ENCODE data around the gene GNB5.

Gene GNB5

GRCh38 chr15:52082197-52083036, 108.8 kb downstream of the GNB5 start:
- H3K27me3 ChIP-seq (replicated peaks; ENCODE audit: insufficient read depth, low read length) = no peaks in the 10 kb centered on the region
- peaks cover 9% of the 10 kb centered on the region; the same call in 1 of the 2 replicates for H3F3A ChIP-seq (ENCODE audit: insufficient read depth, low read length)
- DNase-seq = peak; percentile 81
- H3K79me2 ChIP-seq (ENCODE audit: low read length) = no peaks in the 10 kb centered on the region
- TF ChIP-seq CTCF (IDR thresholded peaks at IDR 0.05; ENCODE audit: low read length) (no peak), EZH2phosphoT487 (IDR thresholded peaks at IDR 0.05; ENCODE audit: low read length) (no peak), EZH2 (optimal IDR thresholded peaks at IDR 0.05; ENCODE audit: low read depth, low read length) (no peak)
- H2AFZ ChIP-seq (ENCODE audit: low read length) = peak overlapping the region; percentile 43
- H4K20me1 ChIP-seq (ENCODE audit: insufficient read depth, low read length) = no peaks in the 10 kb centered on the region
- H3K9me3 ChIP-seq (replicated peaks; ENCODE audit: insufficient read depth, low read length) = no peaks in the 10 kb centered on the region
- H3K4me3 ChIP-seq (ENCODE audit: low read length) = peak overlapping the region; percentile 5; the same call in 1 of the 2 replicates
- H3K9ac ChIP-seq (ENCODE audit: low read length) = peak overlapping the region; percentile 14; the same call in 1 of the 2 replicates
- no peaks in the 10 kb centered on the region for H3K9me2 ChIP-seq (replicated peaks; ENCODE audit: insufficient read depth, low read length)
- peak overlapping the region; percentile 52 for H3K4me2 ChIP-seq (ENCODE audit: low read depth, low read length)
- H3K27ac ChIP-seq (ENCODE audit: low read length) = peak overlapping the region; percentile 69
- H3K4me1 ChIP-seq (ENCODE audit: low read length) = peaks cover 22% of the 10 kb centered on the region
- no peaks in the 10 kb centered on the region for H3K36me3 ChIP-seq (replicated peaks; ENCODE audit: insufficient read depth, low read length)

GRCh38 chr15:52080706-52081392, 110.3 kb downstream of the GNB5 start:
- H3K4me1 ChIP-seq (ENCODE audit: low read length) = peaks cover 22% of the 10 kb centered on the region
- no peak overlapping the region for H3K27ac ChIP-seq (ENCODE audit: low read length)

GRCh38 chr15:52080031-52080430, 111.2 kb downstream of the GNB5 start:
- H3K4me1 ChIP-seq (ENCODE audit: low read length) = peaks cover 22% of the 10 kb centered on the region
- H3K27me3 ChIP-seq (replicated peaks; ENCODE audit: insufficient read depth, low read length) = no peaks in the 10 kb centered on the region
- H3K4me3 ChIP-seq (ENCODE audit: low read length) = no peak overlapping the region
- H3K4me2 ChIP-seq (ENCODE audit: low read depth, low read length) = no peak overlapping the region
- H3K9me3 ChIP-seq (replicated peaks; ENCODE audit: insufficient read depth, low read length) = no peaks in the 10 kb centered on the region
- H3K9ac ChIP-seq (ENCODE audit: low read length) = no peak overlapping the region
- H3K36me3 ChIP-seq (replicated peaks; ENCODE audit: insufficient read depth, low read length) = no peaks in the 10 kb centered on the region
- TF ChIP-seq EZH2 (optimal IDR thresholded peaks at IDR 0.05; ENCODE audit: low read depth, low read length) (no peak), EZH2phosphoT487 (IDR thresholded peaks at IDR 0.05; ENCODE audit: low read length) (no peak), CTCF (IDR thresholded peaks at IDR 0.05; ENCODE audit: low read length) (no peak)
- no peaks in the 10 kb centered on the region for H3K9me2 ChIP-seq (replicated peaks; ENCODE audit: insufficient read depth, low read length)
- H3F3A ChIP-seq (ENCODE audit: insufficient read depth, low read length) = peaks cover 9% of the 10 kb centered on the region; the same call in 1 of the 2 replicates
- H4K20me1 ChIP-seq (ENCODE audit: insufficient read depth, low read length) = no peaks in the 10 kb centered on the region
- no peak for DNase-seq
- H3K27ac ChIP-seq (ENCODE audit: low read length) = no peak overlapping the region
- no peaks in the 10 kb centered on the region for H3K79me2 ChIP-seq (ENCODE audit: low read length)
- H2AFZ ChIP-seq (ENCODE audit: low read length) = no peak overlapping the region

More at GRCh38 chr15:52080706-52081392, 110.3 kb downstream of the GNB5 start:
- Histone ChIP-seq H3K9me2 (replicated peaks; ENCODE audit: insufficient read depth, low read length) (no peaks in the 10 kb centered on the region), H3K27me3 (replicated peaks; ENCODE audit: insufficient read depth, low read length) (no peaks in the 10 kb centered on the region), H3K4me2 (ENCODE audit: low read depth, low read length) (no peak overlapping the region), H3K36me3 (replicated peaks; ENCODE audit: insufficient read depth, low read length) (no peaks in the 10 kb centered on the region), H3F3A (ENCODE audit: insufficient read depth, low read length) (peaks cover 9% of the 10 kb centered on the region; the same call in 1 of the 2 replicates), H2AFZ (ENCODE audit: low read length) (no peak overlapping the region), H3K9ac (ENCODE audit: low read length) (no peak overlapping the region), H4K20me1 (ENCODE audit: insufficient read depth, low read length) (no peaks in the 10 kb centered on the region), H3K79me2 (ENCODE audit: low read length) (no peaks in the 10 kb centered on the region), H3K4me3 (ENCODE audit: low read length) (no peak overlapping the region), H3K9me3 (replicated peaks; ENCODE audit: insufficient read depth, low read length) (no peaks in the 10 kb centered on the region)
- DNase-seq = no peak
- TF ChIP-seq CTCF (IDR thresholded peaks at IDR 0.05; ENCODE audit: low read length) = no peak
- no peak for TF ChIP-seq EZH2 (optimal IDR thresholded peaks at IDR 0.05; ENCODE audit: low read depth, low read length)
- TF ChIP-seq EZH2phosphoT487 (IDR thresholded peaks at IDR 0.05; ENCODE audit: low read length) = no peak
